ENCODE measurements around the gene APOA5. TPM values are rescaled to one million over a fixed set of nuclear protein-coding genes. Genes with fewer than 3 reads are reported as not detected.

The APOA5 gene
- total and polyA plus RNA-seq, 2 of the 13 experiments (the other 11 are each of a cell fraction or from before 2014, with no cell fraction given) = 44.0 to 49.1 TPM

- TF ChIP-seq, protein P1, sequence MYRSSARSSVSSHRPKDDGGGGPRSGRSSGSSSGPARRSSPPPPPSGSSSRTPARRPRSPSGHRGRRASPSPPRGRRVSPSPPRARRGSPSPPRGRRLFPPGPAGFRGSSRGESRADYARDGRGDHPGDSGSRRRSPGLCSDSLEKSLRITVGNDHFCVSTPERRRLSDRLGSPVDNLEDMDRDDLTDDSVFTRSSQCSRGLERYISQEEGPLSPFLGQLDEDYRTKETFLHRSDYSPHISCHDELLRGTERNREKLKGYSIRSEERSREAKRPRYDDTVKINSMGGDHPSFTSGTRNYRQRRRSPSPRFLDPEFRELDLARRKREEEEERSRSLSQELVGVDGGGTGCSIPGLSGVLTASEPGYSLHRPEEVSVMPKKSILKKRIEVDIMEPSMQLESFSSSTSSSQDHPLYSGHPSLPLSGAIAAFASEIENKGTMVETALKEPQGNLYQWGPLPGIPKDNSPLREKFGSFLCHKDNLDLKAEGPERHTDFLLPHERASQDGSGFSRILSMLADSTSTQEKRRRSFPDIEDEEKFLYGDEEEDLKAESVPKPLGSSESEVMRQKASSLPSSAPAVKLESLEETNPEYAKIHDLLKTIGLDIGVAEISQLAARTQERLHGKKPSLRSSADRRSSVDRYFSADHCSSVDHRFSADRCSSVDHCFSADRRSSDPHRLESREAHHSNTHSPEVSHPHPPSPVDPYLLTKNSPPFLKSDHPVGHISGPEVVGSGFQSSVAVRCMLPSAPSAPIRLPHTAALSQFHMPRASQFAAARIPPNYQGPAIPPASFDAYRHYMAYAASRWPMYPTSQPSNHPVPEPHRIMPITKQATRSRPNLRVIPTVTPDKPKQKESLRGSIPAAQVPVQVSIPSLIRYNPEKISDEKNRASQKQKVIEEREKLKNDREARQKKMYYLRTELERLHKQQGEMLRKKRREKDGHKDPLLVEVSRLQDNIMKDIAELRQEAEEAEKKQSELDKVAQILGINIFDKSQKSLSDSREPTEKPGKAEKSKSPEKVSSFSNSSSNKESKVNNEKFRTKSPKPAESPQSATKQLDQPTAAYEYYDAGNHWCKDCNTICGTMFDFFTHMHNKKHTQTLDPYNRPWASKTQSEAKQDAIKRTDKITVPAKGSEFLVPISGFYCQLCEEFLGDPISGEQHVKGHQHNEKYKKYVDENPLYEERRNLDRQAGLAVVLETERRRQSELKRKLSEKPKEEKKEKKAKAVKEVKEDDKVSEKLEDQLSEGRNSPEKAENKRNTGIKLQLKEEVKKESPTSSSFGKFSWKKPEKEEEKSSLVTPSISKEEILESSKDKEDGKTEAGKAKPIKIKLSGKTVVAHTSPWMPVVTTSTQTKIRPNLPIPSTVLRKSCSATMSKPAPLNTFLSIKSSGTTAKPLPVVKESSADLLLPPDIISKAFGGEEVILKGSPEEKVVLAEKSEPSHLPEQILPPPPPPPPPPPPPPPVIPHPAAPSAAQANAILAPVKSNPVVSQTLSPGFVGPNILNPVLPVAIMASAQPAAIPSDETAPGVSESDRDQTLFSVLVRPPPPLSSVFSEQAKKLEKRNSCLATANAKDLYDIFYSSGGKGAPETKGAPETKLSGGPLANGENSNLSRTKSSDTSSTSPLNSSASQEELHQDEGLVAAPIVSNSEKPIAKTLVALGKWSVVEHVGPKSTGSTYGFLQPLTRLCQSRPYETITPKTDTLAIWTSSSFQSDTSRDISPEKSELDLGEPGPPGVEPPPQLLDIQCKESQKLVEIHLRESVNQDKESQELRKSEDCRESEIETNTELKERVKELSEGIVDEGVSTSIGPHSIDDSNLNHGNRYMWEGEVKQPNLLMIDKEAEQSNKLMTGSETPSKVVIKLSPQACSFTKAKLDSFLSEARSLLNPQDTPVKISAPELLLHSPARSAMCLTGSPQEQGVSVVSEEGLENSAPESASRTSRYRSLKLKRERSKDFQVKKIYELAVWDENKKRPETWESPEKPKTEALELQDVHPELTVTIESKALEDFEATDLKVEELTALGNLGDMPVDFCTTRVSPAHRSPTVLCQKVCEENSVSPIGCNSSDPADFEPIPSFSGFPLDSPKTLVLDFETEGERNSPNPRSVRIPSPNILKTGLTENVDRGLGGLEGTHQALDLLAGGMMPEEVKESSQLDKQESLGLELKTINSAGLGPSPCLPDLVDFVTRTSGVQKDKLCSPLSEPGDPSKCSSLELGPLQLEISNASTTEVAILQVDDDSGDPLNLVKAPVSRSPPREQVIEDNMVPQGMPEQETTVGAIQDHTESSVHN (CRISPR knock-in tag; IDR thresholded peaks at IDR 0.05) = no peak
- TF ChIP-seq ZNF207 (IDR thresholded peaks at IDR 0.05; ENCODE audit: borderline replicate concordance) (no peak), PHB2 (IDR thresholded peaks at IDR 0.05; ENCODE audit: partially characterized antibody) (no peak), RAD51 (IDR thresholded peaks at IDR 0.05; ENCODE audit: borderline replicate concordance) (no peak), ZBTB38 (CRISPR knock-in tag; IDR thresholded peaks at IDR 0.05) (peak; percentile 42; the same call in 1 of the 2 replicates), ZNF121 (CRISPR knock-in tag; IDR thresholded peaks at IDR 0.05) (no peak), JARID2 (CRISPR knock-in tag; IDR thresholded peaks at IDR 0.05; ENCODE audit: insufficient replicate concordance) (no peak), KDM4B (CRISPR knock-in tag; IDR thresholded peaks at IDR 0.05) (peak; percentile 25; the same call in 1 of the 2 replicates), ZFY (CRISPR knock-in tag; IDR thresholded peaks at IDR 0.05) (peak; percentile 38)
- TF ChIP-seq, protein P2, sequence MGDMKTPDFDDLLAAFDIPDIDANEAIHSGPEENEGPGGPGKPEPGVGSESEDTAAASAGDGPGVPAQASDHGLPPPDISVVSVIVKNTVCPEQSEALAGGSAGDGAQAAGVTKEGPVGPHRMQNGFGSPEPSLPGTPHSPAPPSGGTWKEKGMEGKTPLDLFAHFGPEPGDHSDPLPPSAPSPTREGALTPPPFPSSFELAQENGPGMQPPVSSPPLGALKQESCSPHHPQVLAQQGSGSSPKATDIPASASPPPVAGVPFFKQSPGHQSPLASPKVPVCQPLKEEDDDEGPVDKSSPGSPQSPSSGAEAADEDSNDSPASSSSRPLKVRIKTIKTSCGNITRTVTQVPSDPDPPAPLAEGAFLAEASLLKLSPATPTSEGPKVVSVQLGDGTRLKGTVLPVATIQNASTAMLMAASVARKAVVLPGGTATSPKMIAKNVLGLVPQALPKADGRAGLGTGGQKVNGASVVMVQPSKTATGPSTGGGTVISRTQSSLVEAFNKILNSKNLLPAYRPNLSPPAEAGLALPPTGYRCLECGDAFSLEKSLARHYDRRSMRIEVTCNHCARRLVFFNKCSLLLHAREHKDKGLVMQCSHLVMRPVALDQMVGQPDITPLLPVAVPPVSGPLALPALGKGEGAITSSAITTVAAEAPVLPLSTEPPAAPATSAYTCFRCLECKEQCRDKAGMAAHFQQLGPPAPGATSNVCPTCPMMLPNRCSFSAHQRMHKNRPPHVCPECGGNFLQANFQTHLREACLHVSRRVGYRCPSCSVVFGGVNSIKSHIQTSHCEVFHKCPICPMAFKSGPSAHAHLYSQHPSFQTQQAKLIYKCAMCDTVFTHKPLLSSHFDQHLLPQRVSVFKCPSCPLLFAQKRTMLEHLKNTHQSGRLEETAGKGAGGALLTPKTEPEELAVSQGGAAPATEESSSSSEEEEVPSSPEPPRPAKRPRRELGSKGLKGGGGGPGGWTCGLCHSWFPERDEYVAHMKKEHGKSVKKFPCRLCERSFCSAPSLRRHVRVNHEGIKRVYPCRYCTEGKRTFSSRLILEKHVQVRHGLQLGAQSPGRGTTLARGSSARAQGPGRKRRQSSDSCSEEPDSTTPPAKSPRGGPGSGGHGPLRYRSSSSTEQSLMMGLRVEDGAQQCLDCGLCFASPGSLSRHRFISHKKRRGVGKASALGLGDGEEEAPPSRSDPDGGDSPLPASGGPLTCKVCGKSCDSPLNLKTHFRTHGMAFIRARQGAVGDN (CRISPR knock-in tag; IDR thresholded peaks at IDR 0.05) = peak; percentile 96
- TF ChIP-seq, protein P3, sequence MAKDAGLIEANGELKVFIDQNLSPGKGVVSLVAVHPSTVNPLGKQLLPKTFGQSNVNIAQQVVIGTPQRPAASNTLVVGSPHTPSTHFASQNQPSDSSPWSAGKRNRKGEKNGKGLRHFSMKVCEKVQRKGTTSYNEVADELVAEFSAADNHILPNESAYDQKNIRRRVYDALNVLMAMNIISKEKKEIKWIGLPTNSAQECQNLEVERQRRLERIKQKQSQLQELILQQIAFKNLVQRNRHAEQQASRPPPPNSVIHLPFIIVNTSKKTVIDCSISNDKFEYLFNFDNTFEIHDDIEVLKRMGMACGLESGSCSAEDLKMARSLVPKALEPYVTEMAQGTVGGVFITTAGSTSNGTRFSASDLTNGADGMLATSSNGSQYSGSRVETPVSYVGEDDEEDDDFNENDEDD (CRISPR knock-in tag; IDR thresholded peaks at IDR 0.05; ENCODE audit: borderline replicate concordance) = peak; percentile 88
- TF ChIP-seq, protein P4, sequence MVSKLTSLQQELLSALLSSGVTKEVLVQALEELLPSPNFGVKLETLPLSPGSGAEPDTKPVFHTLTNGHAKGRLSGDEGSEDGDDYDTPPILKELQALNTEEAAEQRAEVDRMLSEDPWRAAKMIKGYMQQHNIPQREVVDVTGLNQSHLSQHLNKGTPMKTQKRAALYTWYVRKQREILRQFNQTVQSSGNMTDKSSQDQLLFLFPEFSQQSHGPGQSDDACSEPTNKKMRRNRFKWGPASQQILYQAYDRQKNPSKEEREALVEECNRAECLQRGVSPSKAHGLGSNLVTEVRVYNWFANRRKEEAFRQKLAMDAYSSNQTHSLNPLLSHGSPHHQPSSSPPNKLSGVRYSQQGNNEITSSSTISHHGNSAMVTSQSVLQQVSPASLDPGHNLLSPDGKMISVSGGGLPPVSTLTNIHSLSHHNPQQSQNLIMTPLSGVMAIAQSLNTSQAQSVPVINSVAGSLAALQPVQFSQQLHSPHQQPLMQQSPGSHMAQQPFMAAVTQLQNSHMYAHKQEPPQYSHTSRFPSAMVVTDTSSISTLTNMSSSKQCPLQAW (CRISPR knock-in tag; IDR thresholded peaks at IDR 0.05) = 0 out of 2 replicates have a peak, but pooled peaks have one; percentile 71
Measured at GRCh38 chr11:116835791-116836631, 44.3 kb upstream of the APOA5 start (continued).

All from HepG2 (cell line).